ENCODE data around the gene POLD1. TPM values are rescaled to one million over a fixed set of nuclear protein-coding genes. Genes with fewer than 3 reads are reported as not detected.
"Not testable (repeated sequence)": the region's sequence is repeated elsewhere in the genome, so short reads cannot be mapped to it uniquely, and the experiment has no call there.

Gene POLD1
- total RNA-seq, 1 experiment from 2014 or later = 176 TPM

GRCh38 chr19:50427997-50428425 lies 43.9 kb downstream of the POLD1 start:
- peak; percentile 82 for DNase-seq (ENCODE audit: low read depth)
- in situ Hi-C loops (cut with HindIII; ENCODE audit: low pct_unique_long_range_greater_than_20kb, low sequenced_read_pairs) = no loop called here

- in situ Hi-C loops (cut with HindIII; ENCODE audit: low pct_unique_long_range_greater_than_20kb, low sequenced_read_pairs) = no loop called here
- no peak for DNase-seq (ENCODE audit: low read depth)
Observed at GRCh38 chr19:50428772-50429463, 44.8 kb downstream of the POLD1 start.

GRCh38 chr19:50430888-50431342 lies 46.8 kb downstream of the POLD1 start:
- no peak for DNase-seq (ENCODE audit: low read depth)
- in situ Hi-C loops (cut with HindIII; ENCODE audit: low pct_unique_long_range_greater_than_20kb, low sequenced_read_pairs) = no loop called here

GRCh38 chr19:50431343-50432220 lies 47.4 kb downstream of the POLD1 start:
- DNase-seq (ENCODE audit: low read depth) = peak; percentile 86
- in situ Hi-C loops (cut with HindIII; ENCODE audit: low pct_unique_long_range_greater_than_20kb, low sequenced_read_pairs) = no loop called here

GRCh38 chr19:50432221-50433028 lies 48.3 kb downstream of the POLD1 start, which contains the start of gene MYBPC2:
Gene MYBPC2 (plus strand): TSS chr19:50432892. CDS start chr19:50432954, 62 bp downstream.
- in situ Hi-C loops (cut with HindIII; ENCODE audit: low pct_unique_long_range_greater_than_20kb, low sequenced_read_pairs) = no loop called here
- no peak for DNase-seq (ENCODE audit: low read depth)

- in situ Hi-C loops (cut with HindIII; ENCODE audit: low pct_unique_long_range_greater_than_20kb, low sequenced_read_pairs) = no loop called here
- no peak for DNase-seq (ENCODE audit: low read depth)
Observed at GRCh38 chr19:50433201-50434180, 49.3 kb downstream of the POLD1 start.

GRCh38 chr19:50434525-50434924 lies 50.4 kb downstream of the POLD1 start:
- in situ Hi-C loops (cut with HindIII; ENCODE audit: low pct_unique_long_range_greater_than_20kb, low sequenced_read_pairs) = no loop called here
- no peak for DNase-seq (ENCODE audit: low read depth)

GRCh38 chr19:50435221-50435620 lies 51.1 kb downstream of the POLD1 start:
- no peak for DNase-seq (ENCODE audit: low read depth)
- in situ Hi-C loops (cut with HindIII; ENCODE audit: low pct_unique_long_range_greater_than_20kb, low sequenced_read_pairs) = no loop called here

GRCh38 chr19:50435627-50436026 lies 51.5 kb downstream of the POLD1 start:
- in situ Hi-C loops (cut with HindIII; ENCODE audit: low pct_unique_long_range_greater_than_20kb, low sequenced_read_pairs) = no loop called here
- no peak for DNase-seq (ENCODE audit: low read depth)

GRCh38 chr19:50437862-50438449 lies 53.8 kb downstream of the POLD1 start:
- DNase-seq (ENCODE audit: low read depth) = no peak
- in situ Hi-C loops (cut with HindIII; ENCODE audit: low pct_unique_long_range_greater_than_20kb, low sequenced_read_pairs) = no loop called here

GRCh38 chr19:50439130-50439529 lies 55.0 kb downstream of the POLD1 start:
- in situ Hi-C loops (cut with HindIII; ENCODE audit: low pct_unique_long_range_greater_than_20kb, low sequenced_read_pairs) = not testable (repeated sequence)

GRCh38 chr19:50444059-50444458 lies 59.9 kb downstream of the POLD1 start:
- in situ Hi-C loops (cut with HindIII; ENCODE audit: low pct_unique_long_range_greater_than_20kb, low sequenced_read_pairs) = no loop called here

More at GRCh38 chr19:50439130-50439529, 55.0 kb downstream of the POLD1 start:
- DNase-seq (ENCODE audit: low read depth) = not testable (repeated sequence)

GRCh38 chr19:50447053-50447452 lies 62.9 kb downstream of the POLD1 start:
- no peak for DNase-seq (ENCODE audit: low read depth)
- in situ Hi-C loops (cut with HindIII; ENCODE audit: low pct_unique_long_range_greater_than_20kb, low sequenced_read_pairs) = no loop called here

More at GRCh38 chr19:50444059-50444458, 59.9 kb downstream of the POLD1 start:
- DNase-seq (ENCODE audit: low read depth) = no peak

GRCh38 chr19:50447750-50448149 lies 63.6 kb downstream of the POLD1 start:
- in situ Hi-C loops (cut with HindIII; ENCODE audit: low pct_unique_long_range_greater_than_20kb, low sequenced_read_pairs) = no loop called here
- DNase-seq (ENCODE audit: low read depth) = no peak

- no peak for DNase-seq (ENCODE audit: low read depth)
- in situ Hi-C loops (cut with HindIII; ENCODE audit: low pct_unique_long_range_greater_than_20kb, low sequenced_read_pairs) = no loop called here
Observed at GRCh38 chr19:50449236-50449899, 65.2 kb downstream of the POLD1 start.

GRCh38 chr19:50450369-50451222 lies 66.4 kb downstream of the POLD1 start:
- DNase-seq (ENCODE audit: low read depth) = no peak
- in situ Hi-C loops (cut with HindIII; ENCODE audit: low pct_unique_long_range_greater_than_20kb, low sequenced_read_pairs) = no loop called here
